GM10266 (cell line): Measurements from ENCODE around the gene RSPO4.

Experiments used
- DNase-seq: peaks from one replicate; pipeline ENCODE4 v3.0.0; 2012; ENCODE audit errors: extremely low spot score
- CTCF ChIP-seq: IDR thresholded peaks from 2 replicates; pipeline ENCODE4 v1.5.1; 2012; ENCODE audit warnings: mild to moderate bottlenecking, low read depth; ENCODE audit not compliant: control insufficient read depth, insufficient read depth; ENCODE audit errors: missing control alignments

Gene RSPO4

GRCh38 chr20:952196-952795, 49.8 kb downstream of the RSPO4 start:
- DNase-seq: no peak
- no peak for TF ChIP-seq CTCF

- no peak for DNase-seq
- TF ChIP-seq CTCF: no peak
Observed at GRCh38 chr20:951384-952169, 50.5 kb downstream of the RSPO4 start.

GRCh38 chr20:949717-950116, 52.4 kb downstream of the RSPO4 start:
- TF ChIP-seq CTCF: no peak
- DNase-seq: no peak

- TF ChIP-seq CTCF: no peak
- DNase-seq: no peak
Observed at GRCh38 chr20:946826-947225, 55.3 kb downstream of the RSPO4 start.

- DNase-seq: no peak
- no peak for TF ChIP-seq CTCF
Observed at GRCh38 chr20:945841-946240, 56.3 kb downstream of the RSPO4 start.

GRCh38 chr20:944774-945410, 57.2 kb downstream of the RSPO4 start:
- no peak for DNase-seq

More at GRCh38 chr20:944774-945410, 57.2 kb downstream of the RSPO4 start:
- no peak for TF ChIP-seq CTCF
